K562 (cell line): Measurements from ENCODE around the gene TIMM44.

Experiments
- EP300 ChIP-seq: IDR thresholded peaks from 2 replicates; pipeline ENCODE4 v1.6.1; 2012; ENCODE audit warnings: low read length, improper control_type of control experiment
- KDM5B ChIP-seq: fragments of 200-600 bp; sonication (generic); IDR thresholded peaks from 2 replicates; pipeline ENCODE4 v1.6.1; 2012; ENCODE audit warnings: low read depth, mild to moderate bottlenecking, moderate library complexity, low read length, control low read depth, inconsistent platforms; ENCODE audit not compliant: insufficient replicate concordance
- POLR2AphosphoS5 ChIP-seq: IDR thresholded peaks from 2 replicates; pipeline ENCODE4 v1.6.1; 2011; ENCODE audit warnings: mild to moderate bottlenecking, low read depth, low read length, moderate library complexity; ENCODE audit not compliant: control insufficient read depth, insufficient read depth
- ZNF785 ChIP-seq: fragments of 250-450 bp; sonication (Bioruptor Pico); IDR thresholded peaks from 2 replicates; pipeline ENCODE4 v1.4.0; 2020; ENCODE audit warnings: mild to moderate bottlenecking

DNA sequence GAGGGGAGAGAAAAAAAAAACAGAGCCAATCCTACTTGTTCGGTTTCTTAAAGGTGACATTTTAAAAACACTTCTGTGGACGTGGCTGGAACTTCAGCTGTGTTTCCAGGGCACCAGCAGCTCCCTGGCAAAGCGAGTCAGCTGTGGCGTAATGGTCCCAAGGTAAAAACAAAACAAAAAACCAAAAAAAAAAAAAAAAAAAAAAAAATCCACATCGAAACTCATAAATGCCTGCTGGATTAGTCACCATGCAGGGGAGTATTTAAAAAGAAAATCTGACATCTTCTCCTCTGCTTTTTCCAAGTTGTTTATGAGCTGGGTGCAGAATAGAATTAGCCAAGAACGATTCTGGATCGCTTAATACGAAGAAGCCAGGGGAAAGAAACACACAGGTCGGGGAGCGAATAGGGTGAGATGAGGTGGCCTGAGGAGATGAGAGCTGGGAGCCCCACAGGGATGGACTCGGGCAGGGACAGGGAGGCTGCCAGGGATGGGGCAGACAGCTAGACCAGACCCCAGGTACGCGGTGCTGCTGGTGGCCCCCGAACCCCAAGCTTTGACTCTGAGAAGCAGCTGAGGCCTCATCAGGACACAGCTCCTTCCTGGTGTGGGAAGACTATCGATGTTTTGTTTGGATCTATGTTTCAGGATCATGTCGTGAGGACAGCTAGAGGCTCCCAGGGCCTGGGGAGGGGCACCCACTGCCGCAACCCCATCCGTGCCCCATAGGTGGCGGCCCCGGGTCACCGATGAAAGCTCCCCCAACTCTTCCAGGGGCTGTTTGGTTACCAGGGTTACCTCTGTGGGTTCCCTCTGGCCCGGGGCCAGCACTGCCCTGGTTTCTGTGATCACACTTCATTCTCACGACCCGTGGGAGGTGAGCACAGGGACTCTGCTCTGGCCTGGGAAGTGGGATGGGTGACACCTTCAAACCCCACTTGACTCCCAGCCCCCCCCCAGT, 14.4 kb downstream of the TIMM44 start:
- TF ChIP-seq KDM5B: no peak
- TF ChIP-seq ZNF785: no peak
- TF ChIP-seq POLR2AphosphoS5: peak; percentile 26; the same call in 1 of the 2 replicates
- TF ChIP-seq EP300: no peak
